Keratinocyte (primary cell): Measurements from ENCODE around the gene DDX11.
"Not testable (repeated sequence)": the region's sequence is repeated elsewhere in the genome, so short reads cannot be mapped to it uniquely, and the experiment has no call there.

Experiments used
- EZH2 ChIP-seq: IDR thresholded peaks from one replicate; pipeline ENCODE4 v1.6.1; 2012; ENCODE audit warnings: inconsistent platforms, mild to moderate bottlenecking, low read length, moderate library complexity
- TF ChIP-seq, protein P1 (sequence below), 3 experiments: IDR thresholded peaks in 1 of 3; conservative IDR thresholded peaks in 1 of 3; optimal IDR thresholded peaks in 1 of 3; 2 replicates in 2 of 3; 3 replicates in 1 of 3; pipeline versions ENCODE3 to v1.5.1; 2011; ENCODE audit warnings: low read length in 3 of 3, mild to moderate bottlenecking in 3 of 3, moderate library complexity in 2 of 3, control low read depth in 1 of 3, inconsistent platforms in 1 of 3; ENCODE audit not compliant: insufficient read depth in 2 of 3; ENCODE audit errors: extremely low read depth in 1 of 3

DNA sequence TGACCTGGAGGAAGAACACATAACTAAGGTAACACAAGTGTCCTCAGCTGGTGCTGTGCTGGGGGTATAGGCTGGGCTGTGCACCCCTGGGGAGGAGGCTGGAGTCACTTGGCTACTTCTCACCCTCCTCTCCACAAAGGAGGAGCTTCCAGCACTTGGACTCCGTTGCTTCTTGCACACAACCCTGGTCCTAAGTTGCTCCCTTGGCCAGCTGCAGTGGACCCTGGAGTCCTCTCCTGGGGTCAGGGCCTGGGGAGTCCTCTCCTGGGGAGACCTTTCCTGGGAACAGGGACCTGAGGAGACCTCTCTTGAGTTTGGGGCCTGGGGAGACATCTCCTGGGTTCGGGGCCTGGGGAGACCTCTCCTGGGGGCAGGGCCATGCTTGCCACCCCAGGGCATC is 14.3 kb downstream of the DDX11 start:
- TF ChIP-seq, protein P1, sequence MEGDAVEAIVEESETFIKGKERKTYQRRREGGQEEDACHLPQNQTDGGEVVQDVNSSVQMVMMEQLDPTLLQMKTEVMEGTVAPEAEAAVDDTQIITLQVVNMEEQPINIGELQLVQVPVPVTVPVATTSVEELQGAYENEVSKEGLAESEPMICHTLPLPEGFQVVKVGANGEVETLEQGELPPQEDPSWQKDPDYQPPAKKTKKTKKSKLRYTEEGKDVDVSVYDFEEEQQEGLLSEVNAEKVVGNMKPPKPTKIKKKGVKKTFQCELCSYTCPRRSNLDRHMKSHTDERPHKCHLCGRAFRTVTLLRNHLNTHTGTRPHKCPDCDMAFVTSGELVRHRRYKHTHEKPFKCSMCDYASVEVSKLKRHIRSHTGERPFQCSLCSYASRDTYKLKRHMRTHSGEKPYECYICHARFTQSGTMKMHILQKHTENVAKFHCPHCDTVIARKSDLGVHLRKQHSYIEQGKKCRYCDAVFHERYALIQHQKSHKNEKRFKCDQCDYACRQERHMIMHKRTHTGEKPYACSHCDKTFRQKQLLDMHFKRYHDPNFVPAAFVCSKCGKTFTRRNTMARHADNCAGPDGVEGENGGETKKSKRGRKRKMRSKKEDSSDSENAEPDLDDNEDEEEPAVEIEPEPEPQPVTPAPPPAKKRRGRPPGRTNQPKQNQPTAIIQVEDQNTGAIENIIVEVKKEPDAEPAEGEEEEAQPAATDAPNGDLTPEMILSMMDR (optimal IDR thresholded peaks at IDR 0.05 in 1 of 3, IDR thresholded peaks at IDR 0.05 in 1 of 3, conservative IDR thresholded peaks at IDR 0.05 in 1 of 3; ENCODE audit: extremely low read depth in 1 of 3, insufficient read depth in 2 of 3, low read length in 3 of 3), result not testable (repeated sequence)
- TF ChIP-seq EZH2, result not testable (repeated sequence)
